ENCODE data around the gene TPX2.

- no peak for TF ChIP-seq CTCF (IDR thresholded peaks at IDR 0.05)
- no peak for TF ChIP-seq POLR2A (IDR thresholded peaks at IDR 0.05)
Measured at GRCh38 chr20:31824125-31824485, 85.0 kb downstream of the TPX2 start.
